Measurements from ENCODE around the gene FBXL13.
"Not testable (repeated sequence)": the region's sequence is repeated elsewhere in the genome, so short reads cannot be mapped to it uniquely, and the experiment has no call there.

Gene FBXL13

DNA sequence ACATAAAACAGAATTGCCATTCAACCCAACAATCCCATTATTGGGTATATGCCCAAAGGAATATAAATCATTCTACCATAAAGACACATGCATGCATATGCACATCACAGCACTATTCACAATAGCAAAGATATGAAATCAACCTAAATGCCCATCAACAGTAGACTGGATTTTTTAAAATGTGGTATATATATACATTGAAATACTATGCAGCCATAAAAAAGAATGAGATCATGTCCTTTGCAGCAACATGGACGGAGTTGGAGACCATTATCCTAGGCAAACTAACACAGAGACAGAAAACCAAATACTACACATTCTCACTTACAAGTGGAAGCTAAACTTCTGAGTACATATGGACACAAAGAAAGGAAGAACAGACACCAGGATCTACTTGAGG, 51.0 kb downstream of the FBXL13 start:
- DNase-seq (ENCODE audit: low read depth, low spot score) = not testable (repeated sequence)

GRCh38 chr7:103021490-103021889, 53.1 kb downstream of the FBXL13 start:
- DNase-seq (ENCODE audit: low read depth, low spot score) = not testable (repeated sequence)

- DNase-seq (ENCODE audit: low read depth, low spot score) = not testable (repeated sequence)
Observed at GRCh38 chr7:103020876-103021275, 53.7 kb downstream of the FBXL13 start.

GRCh38 chr7:103018295-103018694, 56.3 kb downstream of the FBXL13 start:
- DNase-seq (ENCODE audit: low read depth, low spot score) = not testable (repeated sequence)

DNA sequence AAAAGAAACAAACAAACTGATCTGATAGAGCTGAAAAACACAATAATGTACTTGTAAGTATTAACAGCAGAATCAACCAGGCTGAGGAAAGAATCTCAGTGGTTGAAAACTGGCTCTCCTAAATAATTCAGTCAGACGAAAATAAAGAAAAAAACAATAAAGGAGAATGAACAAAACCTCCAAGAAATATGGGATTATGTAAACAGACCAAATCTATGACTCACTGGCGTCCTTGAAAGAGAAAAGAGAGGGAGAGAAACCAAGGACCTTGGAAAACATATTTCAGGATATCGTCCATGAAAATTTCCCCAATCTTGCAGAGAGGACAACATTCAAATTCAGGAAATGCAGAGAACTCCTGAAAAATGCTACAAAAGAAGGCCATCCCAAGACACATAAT, 62.9 kb downstream of the FBXL13 start:
- no peak for DNase-seq (ENCODE audit: low read depth, low spot score)

DNA sequence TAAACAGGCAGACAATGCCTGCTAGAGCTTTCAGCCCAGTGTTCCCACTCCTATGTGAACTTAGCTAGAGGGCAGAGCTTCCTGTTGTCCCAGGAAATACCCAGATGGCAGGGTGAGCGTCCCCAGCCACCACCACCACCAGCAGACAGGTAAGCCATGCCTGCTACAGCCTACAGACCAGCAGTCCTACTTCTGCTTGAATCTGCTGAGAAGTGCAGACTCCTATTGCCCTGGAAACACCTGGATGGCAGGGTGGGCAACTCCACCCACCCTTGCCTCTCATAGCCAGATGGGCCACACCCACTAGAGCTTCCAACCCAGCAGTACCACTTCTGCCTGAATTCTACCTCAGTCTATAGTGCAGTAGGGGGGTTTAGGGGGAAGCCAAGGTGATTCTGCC, 64.4 kb downstream of the FBXL13 start:
- no peak for DNase-seq (ENCODE audit: low read depth, low spot score)

- DNase-seq (ENCODE audit: low read depth, low spot score) = no peak
Observed at GRCh38 chr7:103009466-103010185, 65.0 kb downstream of the FBXL13 start.

- no peak for DNase-seq (ENCODE audit: low read depth, low spot score)
Observed at GRCh38 chr7:103003004-103003403, 71.6 kb downstream of the FBXL13 start.

DNA sequence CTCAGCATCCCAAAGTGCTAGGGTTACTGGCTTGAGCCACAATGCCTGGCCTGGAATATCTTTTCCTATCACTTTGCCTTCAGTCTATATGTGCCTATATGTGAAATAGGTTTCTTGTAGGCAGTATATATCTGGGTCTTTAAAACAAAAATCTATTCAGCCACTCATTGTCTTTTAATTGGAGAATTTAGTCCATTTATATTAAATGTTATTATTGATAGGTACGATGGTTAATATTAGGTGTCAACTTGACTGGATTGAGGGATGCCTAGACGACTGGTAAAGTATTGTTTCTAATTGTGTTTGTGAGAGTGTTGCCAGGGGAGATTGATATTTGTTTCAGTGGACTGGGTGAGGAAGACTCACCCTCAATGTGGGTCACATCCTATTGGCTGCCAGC, 73.4 kb downstream of the FBXL13 start:
- no peak for DNase-seq (ENCODE audit: low read depth, low spot score)

DNA sequence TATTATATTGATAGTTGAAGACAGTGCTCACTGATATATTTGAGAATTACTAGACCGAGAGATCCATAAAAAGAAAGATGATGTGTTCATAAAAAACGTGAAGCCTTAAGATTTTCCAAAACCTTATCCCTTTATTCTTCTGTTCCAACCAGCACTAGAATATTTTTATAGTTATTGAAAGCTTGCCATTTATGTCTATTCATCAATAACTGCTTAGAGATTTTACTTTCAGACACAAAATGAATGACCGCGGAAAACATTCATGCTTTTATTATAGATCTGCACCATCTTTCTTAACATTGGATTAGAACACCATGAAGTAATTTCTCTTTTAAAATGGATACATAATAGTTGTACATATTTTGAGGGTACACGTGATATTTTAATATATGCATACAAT, 77.6 kb downstream of the FBXL13 start:
- DNase-seq (ENCODE audit: low read depth, low spot score) = no peak

- not testable (repeated sequence) for DNase-seq (ENCODE audit: low read depth, low spot score)
Observed at GRCh38 chr7:102995609-102996008, 79.0 kb downstream of the FBXL13 start.

- no peak for DNase-seq (ENCODE audit: low read depth, low spot score)
Observed at GRCh38 chr7:102994567-102994966, 80.0 kb downstream of the FBXL13 start.

DNA sequence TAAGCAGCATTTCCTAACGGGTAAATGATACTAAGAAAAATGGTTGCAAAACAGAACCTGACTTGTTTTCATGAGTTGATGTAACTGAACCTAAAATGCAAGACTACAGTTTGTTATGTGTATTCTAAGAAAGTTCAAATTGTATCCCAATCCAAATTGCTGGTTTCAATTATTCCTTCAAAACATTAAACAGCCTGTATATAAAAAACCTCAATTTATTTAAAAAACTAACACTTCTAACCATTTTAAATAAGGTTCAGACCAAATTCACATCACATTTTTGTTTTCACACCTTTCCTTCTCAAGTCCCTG, 80.9 kb downstream of the FBXL13 start:
- DNase-seq (ENCODE audit: low read depth, low spot score) = no peak

- peak; percentile 39 for DNase-seq (ENCODE audit: low read depth, low spot score)
Observed at GRCh38 chr7:102992938-102993717, 81.5 kb downstream of the FBXL13 start.

DNA sequence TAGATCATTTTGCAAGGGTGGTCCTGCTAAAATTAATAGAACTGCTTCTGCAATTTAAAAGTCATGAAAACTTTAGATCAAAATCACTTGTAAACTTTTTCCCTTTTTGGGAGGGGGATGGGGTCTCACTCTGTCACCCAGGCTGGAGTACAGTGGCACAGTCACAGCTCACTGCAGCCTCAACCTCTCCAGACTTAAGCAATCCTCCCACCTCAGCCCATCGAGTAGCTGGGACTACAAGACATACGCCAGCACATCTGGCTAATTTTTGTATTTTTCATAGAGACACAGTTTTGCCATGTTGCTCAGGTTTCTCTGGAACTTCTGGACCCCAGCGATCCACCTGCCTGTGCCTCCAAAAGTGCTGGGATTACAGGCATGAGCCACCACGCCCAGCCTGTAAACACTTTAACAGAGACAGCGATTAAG, 82.1 kb downstream of the FBXL13 start:
- DNase-seq (ENCODE audit: low read depth, low spot score) = no peak

GRCh38 chr7:102991540-102992214, 82.9 kb downstream of the FBXL13 start:
- DNase-seq (ENCODE audit: low read depth, low spot score) = peak; percentile 84

DNA sequence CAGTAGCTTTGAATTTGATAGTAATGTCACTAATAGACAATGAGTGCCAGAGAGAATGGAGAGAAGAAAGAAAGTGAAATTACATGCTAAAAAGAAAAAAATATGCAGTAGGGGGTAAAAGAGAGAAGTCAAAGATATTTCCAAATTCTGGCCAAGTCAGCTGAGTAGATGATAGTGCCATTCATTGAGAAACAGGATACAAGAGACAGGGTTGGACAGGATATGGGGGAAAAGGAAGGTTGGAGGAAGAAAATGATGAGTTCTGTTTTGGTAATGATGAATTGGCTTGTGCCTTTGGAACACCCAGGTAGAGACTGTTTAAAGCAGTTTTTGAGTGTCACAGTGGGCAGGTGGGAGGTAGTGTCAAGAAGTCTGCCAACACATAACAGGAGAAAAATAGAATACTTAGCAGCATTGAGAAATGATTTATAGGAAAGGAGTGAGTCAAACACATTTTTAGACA, 83.5 kb downstream of the FBXL13 start:
- DNase-seq (ENCODE audit: low read depth, low spot score) = no peak

DNA sequence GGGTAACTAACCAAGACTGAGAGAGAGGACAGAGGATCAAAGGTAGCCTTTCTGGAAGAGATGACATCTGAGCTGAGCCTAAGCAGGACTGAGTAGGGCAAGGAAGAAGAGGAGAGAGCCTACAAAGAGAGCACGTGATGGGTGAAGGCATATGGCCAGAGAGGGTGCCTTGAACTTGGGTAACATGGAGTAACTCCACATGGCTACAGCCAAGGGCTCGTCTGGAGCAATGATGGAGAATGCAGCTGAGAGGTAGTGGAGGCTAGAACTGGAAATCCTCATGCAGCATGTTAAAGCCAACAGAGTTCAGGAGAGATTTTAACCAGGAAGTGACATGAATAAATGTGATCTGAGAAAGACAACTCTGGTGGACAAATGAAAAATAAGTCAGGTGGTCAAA, 84.0 kb downstream of the FBXL13 start:
- DNase-seq (ENCODE audit: low read depth, low spot score) = no peak

- no peak for DNase-seq (ENCODE audit: low read depth, low spot score)
Observed at GRCh38 chr7:102988631-102989560, 85.7 kb downstream of the FBXL13 start.

- DNase-seq (ENCODE audit: low read depth, low spot score) = no peak
Observed at GRCh38 chr7:102988088-102988487, 86.5 kb downstream of the FBXL13 start.

DNA sequence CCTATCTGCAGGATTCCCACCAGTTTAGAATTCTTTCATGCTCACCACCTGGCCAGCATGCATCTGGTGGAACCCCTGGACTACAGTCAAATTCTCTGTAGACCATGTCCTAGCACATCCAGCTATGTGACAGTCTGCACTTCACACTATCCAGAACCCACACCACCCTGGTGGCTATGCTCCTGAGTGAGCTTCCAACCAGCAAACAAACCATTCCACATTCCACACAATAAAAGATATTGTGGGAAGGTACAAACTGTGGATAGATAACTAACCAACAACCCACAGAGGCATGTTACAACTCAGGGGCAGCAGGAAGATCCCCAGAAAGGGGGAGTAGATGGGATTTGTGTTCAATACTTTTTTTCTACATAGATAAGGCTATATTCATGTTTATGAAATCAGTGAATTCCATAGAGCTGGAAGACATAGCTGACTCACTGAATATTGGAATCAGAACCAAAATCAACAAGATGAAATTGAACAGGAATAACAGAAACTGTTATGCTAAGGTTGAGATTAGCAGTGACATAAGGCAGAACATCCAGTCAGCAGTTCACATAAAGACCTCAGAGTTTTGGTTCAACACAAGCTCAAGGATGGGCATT, 89.3 kb downstream of the FBXL13 start:
- DNase-seq (ENCODE audit: low read depth, low spot score) = peak; percentile 17

All from brain pericyte (primary cell).